DND-41 (cell line): Measurements from ENCODE around the gene ZNF514.

Experiments
- EZH2 ChIP-seq: IDR thresholded peaks from 3 replicates; pipeline ENCODE4 v1.6.1; 2012; ENCODE audit warnings: borderline replicate concordance, low read depth, mild to moderate bottlenecking, moderate library complexity, low read length, inconsistent platforms; ENCODE audit not compliant: severe bottlenecking
- TF ChIP-seq, protein P1 (sequence below): IDR thresholded peaks from 2 replicates; pipeline ENCODE4 v1.5.1; 2012; ENCODE audit warnings: borderline replicate concordance, low read length, moderate library complexity, mild to moderate bottlenecking; ENCODE audit not compliant: poor library complexity, severe bottlenecking; ENCODE audit errors: extremely low read depth

DNA sequence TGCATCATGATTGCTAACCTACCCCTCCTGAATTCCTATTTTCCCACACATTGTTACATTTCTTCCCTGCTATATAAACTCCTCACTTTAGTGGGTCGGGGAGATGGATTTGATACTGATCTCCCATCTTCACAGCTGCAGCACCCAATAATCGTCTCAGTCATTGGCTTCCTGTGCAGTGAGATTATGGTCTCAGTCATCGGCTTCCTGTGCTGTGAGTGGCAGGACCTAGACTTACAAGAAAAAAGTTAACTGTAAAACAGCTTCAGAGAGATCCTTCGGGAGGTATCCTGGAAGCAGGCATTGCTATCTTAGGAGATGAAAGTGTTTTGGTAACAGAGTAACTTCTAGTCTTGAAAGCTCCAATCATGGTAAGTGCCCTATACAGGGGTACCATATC lies 44.3 kb upstream of the ZNF514 start:
- TF ChIP-seq, protein P1, sequence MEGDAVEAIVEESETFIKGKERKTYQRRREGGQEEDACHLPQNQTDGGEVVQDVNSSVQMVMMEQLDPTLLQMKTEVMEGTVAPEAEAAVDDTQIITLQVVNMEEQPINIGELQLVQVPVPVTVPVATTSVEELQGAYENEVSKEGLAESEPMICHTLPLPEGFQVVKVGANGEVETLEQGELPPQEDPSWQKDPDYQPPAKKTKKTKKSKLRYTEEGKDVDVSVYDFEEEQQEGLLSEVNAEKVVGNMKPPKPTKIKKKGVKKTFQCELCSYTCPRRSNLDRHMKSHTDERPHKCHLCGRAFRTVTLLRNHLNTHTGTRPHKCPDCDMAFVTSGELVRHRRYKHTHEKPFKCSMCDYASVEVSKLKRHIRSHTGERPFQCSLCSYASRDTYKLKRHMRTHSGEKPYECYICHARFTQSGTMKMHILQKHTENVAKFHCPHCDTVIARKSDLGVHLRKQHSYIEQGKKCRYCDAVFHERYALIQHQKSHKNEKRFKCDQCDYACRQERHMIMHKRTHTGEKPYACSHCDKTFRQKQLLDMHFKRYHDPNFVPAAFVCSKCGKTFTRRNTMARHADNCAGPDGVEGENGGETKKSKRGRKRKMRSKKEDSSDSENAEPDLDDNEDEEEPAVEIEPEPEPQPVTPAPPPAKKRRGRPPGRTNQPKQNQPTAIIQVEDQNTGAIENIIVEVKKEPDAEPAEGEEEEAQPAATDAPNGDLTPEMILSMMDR, result no peak
- no peak for TF ChIP-seq EZH2
